Adrenal gland (tissue), 5 donors: ENCODE measurements around the gene ASPN.

Experiments used
- CTCF ChIP-seq, 6 experiments: fragments of 450-650 bp in 4 of 6; fragments of 200-600 bp in 2 of 6; sonication (generic) in 1 of 6; IDR thresholded peaks; 1 replicate in 5 of 6; 2 replicates in 1 of 6; pipeline versions ENCODE4 v1.5.1 to v1.8.0; 2016 to 2021; ENCODE audit warnings: antibody characterized with exemption in 6 of 6, mild to moderate bottlenecking in 2 of 6, moderate library complexity in 1 of 6
- POLR2A ChIP-seq, 2 donors: fragments of 450-650 bp; IDR thresholded peaks; one replicate each; pipeline ENCODE4 v1.6.1; 2017; ENCODE audit warnings: antibody characterized with exemption in 2 of 2, mild to moderate bottlenecking in 2 of 2, moderate library complexity in 1 of 2
- donor health status: DM: no; HTN: no; CAD: no.

DNA sequence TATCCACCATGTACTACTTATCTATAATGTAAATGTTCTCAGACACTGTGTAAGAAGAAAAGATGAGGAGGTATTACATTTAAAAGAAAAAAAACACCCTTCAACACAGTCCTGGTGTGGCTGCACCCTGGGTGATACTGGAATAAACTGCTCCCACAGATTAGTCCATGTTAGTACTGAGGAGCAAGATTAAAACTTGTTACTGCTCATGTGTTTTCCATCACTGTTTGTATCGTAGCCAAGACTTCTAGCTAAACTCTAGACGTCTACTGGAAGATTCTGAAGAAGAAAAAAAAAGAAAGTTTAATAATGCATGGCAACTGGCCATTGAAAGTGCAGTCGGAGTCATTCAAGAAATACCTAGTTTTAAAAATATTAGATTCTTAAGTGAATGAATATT, at the start of gene ASPN:
- TF ChIP-seq CTCF (IDR thresholded peaks at IDR 0.05) (no peak), POLR2A (IDR thresholded peaks at IDR 0.05) (no peak)
